ENCODE measurements around the gene EML2. TPM values are rescaled to one million over a fixed set of nuclear protein-coding genes. Genes with fewer than 3 reads are reported as not detected.
"Not testable (repeated sequence)": the region's sequence is repeated elsewhere in the genome, so short reads cannot be mapped to it uniquely, and the experiment has no call there.

EML2 gene, protein sequence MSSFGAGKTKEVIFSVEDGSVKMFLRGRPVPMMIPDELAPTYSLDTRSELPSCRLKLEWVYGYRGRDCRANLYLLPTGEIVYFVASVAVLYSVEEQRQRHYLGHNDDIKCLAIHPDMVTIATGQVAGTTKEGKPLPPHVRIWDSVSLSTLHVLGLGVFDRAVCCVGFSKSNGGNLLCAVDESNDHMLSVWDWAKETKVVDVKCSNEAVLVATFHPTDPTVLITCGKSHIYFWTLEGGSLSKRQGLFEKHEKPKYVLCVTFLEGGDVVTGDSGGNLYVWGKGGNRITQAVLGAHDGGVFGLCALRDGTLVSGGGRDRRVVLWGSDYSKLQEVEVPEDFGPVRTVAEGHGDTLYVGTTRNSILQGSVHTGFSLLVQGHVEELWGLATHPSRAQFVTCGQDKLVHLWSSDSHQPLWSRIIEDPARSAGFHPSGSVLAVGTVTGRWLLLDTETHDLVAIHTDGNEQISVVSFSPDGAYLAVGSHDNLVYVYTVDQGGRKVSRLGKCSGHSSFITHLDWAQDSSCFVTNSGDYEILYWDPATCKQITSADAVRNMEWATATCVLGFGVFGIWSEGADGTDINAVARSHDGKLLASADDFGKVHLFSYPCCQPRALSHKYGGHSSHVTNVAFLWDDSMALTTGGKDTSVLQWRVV
- total RNA-seq: 100 to 1,000 TPM; 232 to 255 TPM

DNA sequence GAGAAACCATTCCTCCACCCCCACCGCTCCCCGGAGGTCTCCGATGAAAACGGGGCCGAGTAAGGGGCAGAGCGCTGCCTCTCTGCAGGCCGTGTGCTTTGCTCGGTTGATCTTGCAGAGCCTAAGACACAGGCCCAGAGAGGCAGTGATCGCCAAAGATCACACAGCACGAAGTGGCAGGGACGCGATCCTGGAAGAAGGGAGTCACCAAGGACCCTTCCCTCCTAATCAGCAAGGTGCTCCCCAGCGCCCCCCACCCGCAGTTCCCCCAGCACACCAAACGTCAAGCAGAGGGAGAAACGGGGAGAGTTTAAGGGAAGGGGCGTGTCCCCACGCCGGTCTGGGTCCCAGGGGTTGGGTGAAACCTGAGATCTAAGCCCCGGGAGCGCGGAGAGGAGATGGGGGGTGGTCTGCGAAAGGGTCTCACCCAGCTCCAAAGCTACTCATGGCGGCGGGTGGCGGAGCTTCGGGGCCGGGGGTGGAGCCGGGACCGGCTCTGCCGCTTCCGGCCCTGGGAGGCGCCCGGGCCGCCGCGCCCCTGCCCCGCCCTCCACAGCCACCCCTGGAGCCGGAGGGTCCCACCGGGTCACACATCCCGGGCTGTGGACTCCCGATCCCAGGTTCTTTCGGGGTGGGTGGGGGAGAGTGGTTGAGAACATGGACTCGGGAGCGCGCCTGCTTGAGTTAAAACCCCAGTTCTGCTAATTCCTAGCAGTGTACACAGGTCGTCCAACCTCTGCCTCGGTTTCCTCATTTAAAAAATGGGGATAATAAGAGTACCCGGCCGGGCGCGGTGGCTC is at the start of gene EML2:
Gene EML2 (minus strand): TSS at position 468 of the 800 bp plus-strand sequence. CDS start 21 bp downstream, at position 447.
- H3K4me1 Mint-ChIP-seq (ENCODE audit: low read depth in 2 of 2): peaks cover 39 to 40% of the 10 kb centered on the region in 2 donors
- peak within 1 kb of the TSS; percentile 92 for H3K4me3 Mint-ChIP-seq
- peaks cover 10% of the 10 kb centered on the region for H3K36me3 Mint-ChIP-seq

DNA sequence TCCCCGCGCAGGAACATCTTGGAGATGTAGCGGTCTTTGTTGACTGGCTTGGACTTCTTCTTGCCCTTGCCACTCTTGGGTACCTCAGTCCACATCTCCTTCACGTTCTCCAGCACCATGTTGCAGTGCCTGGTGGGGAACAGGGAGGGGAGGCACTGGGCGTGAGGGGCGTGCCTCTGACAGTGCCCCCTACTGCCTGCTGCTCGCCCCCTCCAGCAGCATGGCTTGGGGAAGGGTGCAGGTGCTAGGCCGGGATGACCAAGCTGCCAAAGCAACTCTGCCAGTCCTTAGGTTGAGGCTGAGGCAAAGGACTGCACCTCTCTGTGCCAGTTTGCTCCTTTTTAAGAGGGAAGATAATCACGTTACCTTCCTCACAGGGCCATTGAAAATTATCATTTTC is 48.4 kb upstream of the EML2 start:
- ATAC-seq (no peak), DNase-seq (ENCODE audit: low spot score) (no peak)
- Mint-ChIP-seq H3K9me3 (no peaks in the 10 kb centered on the region), H3K27me3 (no peaks in the 10 kb centered on the region), H3K4me3 (no peak overlapping the region), H3K36me3 (peaks cover 12% of the 10 kb centered on the region), H3K27ac (no peak overlapping the region), H3K4me1 (ENCODE audit: low read depth in 2 of 2) (peaks cover 13 to 14% of the 10 kb centered on the region in 2 donors)

More for the DNA sequence above, at the start of gene EML2:
- ATAC-seq (peak in 1 of 2 donors; percentile 12), DNase-seq (ENCODE audit: low spot score) (peak; percentile 75)
- H3K9me3 Mint-ChIP-seq: peaks cover 4% of the 10 kb centered on the region
- no peaks in the 10 kb centered on the region for H3K27me3 Mint-ChIP-seq
- H3K27ac Mint-ChIP-seq: peak within 1 kb of the TSS; percentile 93 to 94

DNA sequence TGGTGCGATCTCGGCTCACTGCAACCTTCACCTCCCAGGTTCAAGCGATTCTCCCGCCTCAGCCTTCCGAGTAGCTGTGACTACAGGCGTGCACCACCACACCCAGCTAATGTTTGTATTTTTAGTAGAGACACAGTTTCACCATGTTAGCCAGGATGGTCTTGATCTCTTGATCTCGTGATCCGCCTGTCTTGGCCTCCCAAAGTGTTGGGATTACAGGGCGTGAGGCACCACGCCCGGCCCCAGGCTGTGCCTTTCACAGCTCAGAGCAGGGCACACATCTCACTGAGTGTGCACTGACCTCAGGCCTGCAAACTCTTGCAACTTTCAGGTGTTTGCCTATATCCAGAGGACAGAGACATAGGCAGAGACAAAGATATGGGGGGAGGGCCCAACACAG is 45.8 kb upstream of the EML2 start:
- H3K4me1 Mint-ChIP-seq (ENCODE audit: low read depth in 2 of 2): peaks cover 13 to 14% of the 10 kb centered on the region in 2 donors
- H3K9me3 Mint-ChIP-seq; DNase-seq (ENCODE audit: low spot score); H3K27me3 Mint-ChIP-seq; H3K27ac Mint-ChIP-seq; H3K36me3 Mint-ChIP-seq; ATAC-seq; H3K4me3 Mint-ChIP-seq: not testable (repeated sequence)

DNA sequence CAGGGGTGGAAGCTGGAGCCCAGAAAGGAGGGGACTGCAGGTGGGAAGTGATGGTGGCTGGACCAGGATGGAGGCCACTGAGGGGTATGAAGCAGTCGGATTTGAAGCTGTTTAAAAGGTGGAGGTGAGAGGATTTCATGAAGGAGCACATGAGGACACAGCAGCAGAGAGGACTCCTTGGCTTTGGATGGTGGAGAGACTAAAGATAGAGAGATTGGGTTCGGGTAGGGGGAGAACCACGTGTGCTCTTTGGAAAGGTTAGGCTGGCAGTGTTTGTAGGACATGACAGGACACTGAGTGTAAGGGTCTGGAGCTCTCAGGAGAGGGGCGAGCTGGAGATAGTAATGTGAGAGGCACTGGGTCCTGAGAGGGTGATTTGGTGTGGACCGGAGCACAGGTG is 43.7 kb upstream of the EML2 start:
- H3K9me3 Mint-ChIP-seq: no peaks in the 10 kb centered on the region
- H3K36me3 Mint-ChIP-seq: no peaks in the 10 kb centered on the region
- H3K27ac Mint-ChIP-seq: peak overlapping the region in 1 of 2 donors; percentile 3
- peaks cover 9 to 14% of the 10 kb centered on the region in 2 donors for H3K4me1 Mint-ChIP-seq (ENCODE audit: low read depth in 2 of 2)
- no peak overlapping the region for H3K4me3 Mint-ChIP-seq
- no peaks in the 10 kb centered on the region for H3K27me3 Mint-ChIP-seq
- DNase-seq (ENCODE audit: low spot score) (no peak), ATAC-seq (no peak)

DNA sequence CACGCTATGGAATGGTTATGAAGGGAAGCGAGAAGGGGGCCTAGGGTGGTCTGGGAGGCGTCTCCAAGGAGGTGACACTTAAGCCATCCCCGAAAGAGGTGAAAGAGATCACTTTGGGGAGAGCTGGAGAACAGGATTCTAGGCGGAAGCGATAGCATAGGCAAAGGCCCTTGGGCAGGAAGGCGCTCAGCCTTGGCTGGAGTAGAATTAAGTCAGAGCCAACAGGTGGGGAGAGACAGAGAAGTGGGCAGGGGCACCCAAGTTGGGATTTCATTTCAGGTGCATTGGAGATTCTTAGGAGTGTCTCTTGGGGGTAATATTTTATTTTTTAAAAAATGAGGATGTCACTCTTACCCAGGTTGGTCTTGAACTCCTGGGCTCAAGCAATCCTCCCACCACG is 42.9 kb upstream of the EML2 start:
- peak overlapping the region; percentile 26 to 82 for H3K27ac Mint-ChIP-seq
- H3K27me3 Mint-ChIP-seq: no peaks in the 10 kb centered on the region
- DNase-seq (ENCODE audit: low spot score) (no peak), ATAC-seq (no peak)
- H3K4me1 Mint-ChIP-seq (ENCODE audit: low read depth in 2 of 2): peaks cover 14 to 18% of the 10 kb centered on the region in 2 donors
- no peaks in the 10 kb centered on the region for H3K9me3 Mint-ChIP-seq
- no peak overlapping the region for H3K4me3 Mint-ChIP-seq
- no peaks in the 10 kb centered on the region for H3K36me3 Mint-ChIP-seq

DNA sequence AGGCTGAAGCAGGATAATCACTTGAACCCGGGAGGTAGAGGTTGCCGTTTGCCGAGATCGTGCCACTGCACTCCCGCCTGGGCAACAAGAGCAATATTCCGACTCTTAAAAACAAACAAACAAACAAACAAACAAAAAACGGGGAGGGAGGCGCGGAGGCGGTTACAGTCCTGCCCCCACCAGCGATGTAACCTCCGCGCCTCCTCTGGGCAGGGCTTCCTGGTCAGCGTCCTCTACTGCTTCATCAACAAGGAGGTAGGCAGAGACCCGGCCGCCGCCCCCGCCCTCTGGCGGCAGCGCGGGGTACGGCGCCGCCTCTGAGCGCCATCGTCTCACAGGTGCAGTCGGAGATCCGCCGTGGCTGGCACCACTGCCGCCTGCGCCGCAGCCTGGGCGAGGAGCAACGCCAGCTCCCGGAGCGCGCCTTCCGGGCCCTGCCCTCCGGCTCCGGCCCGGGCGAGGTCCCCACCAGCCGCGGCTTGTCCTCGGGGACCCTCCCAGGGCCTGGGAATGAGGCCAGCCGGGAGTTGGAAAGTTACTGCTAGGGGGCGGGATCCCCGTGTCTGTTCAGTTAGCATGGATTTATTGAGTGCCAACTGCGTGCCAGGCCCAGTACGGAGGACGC is 42.3 kb upstream of the EML2 start:
- Mint-ChIP-seq H3K9me3 (no peaks in the 10 kb centered on the region), H3K4me3 (peak overlapping the region; percentile 63), H3K27ac (peak overlapping the region; percentile 26 to 82), H3K4me1 (ENCODE audit: low read depth in 2 of 2) (peaks cover 17 to 18% of the 10 kb centered on the region in 2 donors), H3K27me3 (no peaks in the 10 kb centered on the region), H3K36me3 (no peaks in the 10 kb centered on the region)
- peak; percentile 89 for DNase-seq (ENCODE audit: low spot score)
- peak; percentile 95 to 96 for ATAC-seq

DNA sequence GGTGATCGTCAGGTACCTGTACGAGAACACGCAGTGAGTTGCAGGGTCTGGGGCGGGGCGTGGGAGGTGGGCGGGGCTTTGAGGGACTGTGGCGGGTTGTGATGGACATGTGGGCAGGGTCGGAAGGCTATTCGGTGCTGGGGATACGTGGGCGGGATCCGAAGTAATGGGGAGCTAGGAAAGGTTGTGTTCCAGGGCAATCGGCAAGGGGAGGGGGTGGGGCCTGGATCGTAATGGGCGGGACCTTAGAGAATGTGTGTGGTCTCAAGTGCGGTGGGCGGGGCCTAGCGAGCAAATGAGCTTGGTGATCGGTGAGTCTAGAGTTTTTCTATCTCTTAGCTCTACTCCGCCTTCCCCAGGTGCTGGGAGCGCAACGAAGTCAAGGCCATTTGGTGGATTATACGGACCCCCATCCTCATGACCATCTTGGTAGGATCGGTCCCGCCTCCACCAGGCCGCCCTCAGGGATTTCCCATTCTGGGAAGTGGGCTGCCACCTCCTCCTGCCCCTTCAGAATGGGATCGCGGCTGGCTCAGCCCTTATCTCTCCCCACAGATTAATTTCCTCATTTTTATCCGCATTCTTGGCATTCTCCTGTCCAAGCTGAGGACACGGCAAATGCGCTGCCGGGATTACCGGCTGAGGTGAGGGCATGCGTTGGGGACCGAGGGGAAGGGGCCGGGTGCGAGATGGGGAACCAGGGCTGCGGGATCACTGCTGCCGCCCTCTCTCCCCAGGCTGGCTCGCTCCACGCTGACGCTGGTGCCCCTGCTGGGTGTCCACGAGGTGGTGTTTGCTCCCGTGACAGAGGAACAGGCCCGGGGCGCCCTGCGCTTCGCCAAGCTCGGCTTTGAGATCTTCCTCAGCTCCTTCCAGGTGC is 38.4 kb upstream of the EML2 start:
- DNase-seq (ENCODE audit: low spot score) (peak; percentile 67), ATAC-seq (peak; percentile 63 to 69)
- Mint-ChIP-seq H3K27ac (peak overlapping the region in 1 of 2 donors; percentile 60), H3K27me3 (no peaks in the 10 kb centered on the region), H3K36me3 (peaks cover 4% of the 10 kb centered on the region), H3K4me1 (ENCODE audit: low read depth in 2 of 2) (peaks cover 20 to 21% of the 10 kb centered on the region in 2 donors), H3K4me3 (peak overlapping the region; percentile 78), H3K9me3 (no peaks in the 10 kb centered on the region)

DNA sequence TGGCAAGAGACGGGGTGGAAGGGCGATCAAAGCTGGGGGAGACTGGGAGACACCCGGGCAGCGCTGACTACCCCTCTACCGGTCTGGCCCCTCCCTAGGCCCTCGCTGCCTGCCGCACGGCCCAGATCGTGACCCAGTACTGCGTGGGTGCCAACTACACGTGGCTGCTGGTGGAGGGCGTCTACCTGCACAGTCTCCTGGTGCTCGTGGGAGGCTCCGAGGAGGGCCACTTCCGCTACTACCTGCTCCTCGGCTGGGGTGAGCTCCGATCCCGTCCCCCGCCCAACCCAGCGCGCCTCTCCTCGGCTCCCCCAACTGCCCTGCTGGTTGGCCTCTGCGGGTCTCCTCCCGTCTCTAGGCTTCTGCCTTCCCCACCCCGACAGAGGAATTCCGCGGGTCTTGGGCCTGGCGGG is 37.7 kb upstream of the EML2 start:
- H3K27ac Mint-ChIP-seq: no peak overlapping the region
- DNase-seq (ENCODE audit: low spot score) (no peak), ATAC-seq (peak; percentile 17 to 28)
- H3K4me3 Mint-ChIP-seq: peak overlapping the region; percentile 71
- H3K4me1 Mint-ChIP-seq (ENCODE audit: low read depth in 2 of 2): peaks cover 18% of the 10 kb centered on the region in 2 donors
- H3K36me3 Mint-ChIP-seq: peaks cover 4% of the 10 kb centered on the region
- H3K27me3 Mint-ChIP-seq: no peaks in the 10 kb centered on the region
- H3K9me3 Mint-ChIP-seq: no peaks in the 10 kb centered on the region

DNA sequence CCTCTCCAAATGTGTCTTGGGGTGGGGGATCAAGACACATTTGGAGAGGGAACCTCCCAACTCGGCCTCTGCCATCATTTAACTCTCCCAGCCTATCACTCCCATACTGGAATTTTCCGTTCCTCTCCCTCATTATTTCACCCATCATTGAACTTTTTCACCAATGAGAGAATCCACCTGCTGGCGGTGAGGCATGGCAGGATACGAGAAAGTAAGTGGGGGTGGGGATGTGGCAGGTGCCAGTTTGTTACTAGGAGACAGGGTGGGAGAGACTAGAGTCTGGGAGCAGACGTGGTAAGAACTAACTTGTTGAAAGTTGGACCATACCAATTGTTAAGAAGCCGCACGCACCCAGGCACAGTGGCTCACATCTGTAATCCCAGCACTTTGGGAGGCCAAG is 35.7 kb upstream of the EML2 start:
- no peaks in the 10 kb centered on the region for H3K9me3 Mint-ChIP-seq
- ATAC-seq (no peak), DNase-seq (ENCODE audit: low spot score) (no peak)
- no peak overlapping the region for H3K27ac Mint-ChIP-seq
- no peak overlapping the region for H3K4me3 Mint-ChIP-seq
- H3K27me3 Mint-ChIP-seq: no peaks in the 10 kb centered on the region
- peaks cover 4% of the 10 kb centered on the region for H3K36me3 Mint-ChIP-seq
- H3K4me1 Mint-ChIP-seq (ENCODE audit: low read depth in 2 of 2): peaks cover 24 to 28% of the 10 kb centered on the region in 2 donors

DNA sequence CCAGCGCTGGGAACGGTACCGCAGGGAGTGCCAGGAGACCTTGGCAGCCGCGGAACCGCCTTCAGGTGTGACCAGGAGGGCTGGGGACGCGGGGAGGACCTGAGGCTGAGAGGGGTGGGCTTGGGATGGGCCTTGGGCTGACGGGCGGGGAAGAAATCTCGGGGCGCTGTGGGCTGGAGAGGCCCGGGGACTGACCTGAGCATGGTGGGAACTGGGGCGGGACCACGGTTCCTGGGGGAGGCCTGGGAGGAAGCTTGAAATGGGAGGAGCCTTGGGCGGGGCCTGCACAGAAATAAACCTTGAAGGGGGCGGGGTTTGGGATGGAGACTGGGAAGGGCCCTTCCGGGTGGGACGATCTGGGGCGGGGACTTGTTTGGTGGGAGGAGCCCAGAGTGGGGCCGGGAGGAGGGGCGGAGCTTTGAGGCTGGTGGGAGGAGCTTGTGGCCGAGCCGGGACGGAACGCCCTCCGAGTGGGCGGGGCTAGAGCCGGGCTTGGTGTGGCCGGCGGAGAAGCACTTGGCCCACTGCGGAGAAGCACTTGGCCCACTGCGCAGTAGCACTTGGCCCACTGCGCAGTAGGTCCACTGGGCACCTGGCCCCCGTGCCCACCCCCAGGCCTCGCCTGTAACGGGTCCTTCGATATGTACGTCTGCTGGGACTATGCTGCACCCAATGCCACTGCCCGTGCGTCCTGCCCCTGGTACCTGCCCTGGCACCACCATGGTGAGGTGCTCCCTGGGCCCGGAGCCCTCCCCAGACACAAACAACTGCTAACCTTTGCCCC is 31.7 kb upstream of the EML2 start:
- peaks cover 35 to 37% of the 10 kb centered on the region in 2 donors for H3K4me1 Mint-ChIP-seq (ENCODE audit: low read depth in 2 of 2)
- peak overlapping the region; percentile 94 for H3K4me3 Mint-ChIP-seq
- H3K27ac Mint-ChIP-seq: peak overlapping the region; percentile 7 to 89

DNA sequence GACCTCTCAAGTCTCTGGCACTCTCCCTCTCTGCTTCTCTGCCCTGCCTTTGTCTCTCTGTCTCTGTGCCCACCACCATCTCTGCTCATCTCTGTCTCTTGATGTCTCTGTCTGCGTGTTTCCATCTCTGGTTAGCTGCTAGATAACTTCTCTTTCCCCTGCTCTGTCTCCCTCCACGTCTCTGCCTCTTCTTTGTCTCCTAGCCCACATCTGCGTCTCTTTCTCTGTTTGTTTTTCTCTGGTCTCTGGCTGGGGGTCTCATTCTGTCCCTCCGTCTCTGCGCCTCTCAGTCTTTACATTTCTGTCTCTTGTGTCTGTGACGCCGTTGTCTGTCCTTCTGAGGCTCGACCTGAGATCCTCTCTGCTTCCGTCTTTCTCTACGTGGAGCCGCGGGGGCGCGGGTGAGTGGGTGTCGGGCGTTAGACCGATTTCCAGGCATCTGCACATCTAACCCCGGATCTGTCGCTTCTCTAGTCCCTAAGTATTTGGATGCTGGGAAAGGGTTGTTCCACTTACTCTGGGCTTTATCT is 29.2 kb upstream of the EML2 start:
- peak overlapping the region; percentile 94 for H3K4me3 Mint-ChIP-seq
- H3K36me3 Mint-ChIP-seq: peaks cover 4% of the 10 kb centered on the region
- ATAC-seq (peak; percentile 20 to 24), DNase-seq (ENCODE audit: low spot score) (peak; percentile 85)
- H3K4me1 Mint-ChIP-seq (ENCODE audit: low read depth in 2 of 2): peaks cover 42 to 48% of the 10 kb centered on the region in 2 donors
- no peaks in the 10 kb centered on the region for H3K9me3 Mint-ChIP-seq
- H3K27me3 Mint-ChIP-seq: no peaks in the 10 kb centered on the region
- peak overlapping the region; percentile 78 to 88 for H3K27ac Mint-ChIP-seq

More for the DNA sequence above, 31.7 kb upstream of the EML2 start:
- DNase-seq (ENCODE audit: low spot score): peak; percentile 89
- H3K9me3 Mint-ChIP-seq: no peaks in the 10 kb centered on the region
- peak; percentile 46 to 75 for ATAC-seq
- no peaks in the 10 kb centered on the region for H3K27me3 Mint-ChIP-seq
- peaks cover 4% of the 10 kb centered on the region for H3K36me3 Mint-ChIP-seq

Data from natural killer cell treated with Interleukin-12 subunit alpha and Interleukin-12 subunit beta and Interleukin-15 and Interleukin-18, amount 100 ng/mL, for 72 hours (primary cell).